GM13976 (cell line): Measurements from ENCODE around the gene INPP5B.

ENCODE experiments used
- DNase-seq: peaks from one replicate; pipeline ENCODE4 v3.0.0; 2012; ENCODE audit warnings: low spot score
- in situ Hi-C: fragments of 300-500 bp; cut with MboI; formaldehyde crosslinking; loops from one replicate; pipeline ENCODE4 v1.12.0; 2022; ENCODE audit warnings: low sequenced_read_pairs, mixed read lengths, inconsistent platforms; ENCODE audit not compliant: unreplicated experiment
- TF ChIP-seq, protein P1 (sequence below): IDR thresholded peaks from 2 replicates; pipeline ENCODE4 v1.5.1; 2012; ENCODE audit warnings: borderline replicate concordance, mild to moderate bottlenecking; ENCODE audit not compliant: insufficient read depth; ENCODE audit errors: extremely low read depth, missing control alignments, control extremely low read depth

The INPP5B gene

DNA sequence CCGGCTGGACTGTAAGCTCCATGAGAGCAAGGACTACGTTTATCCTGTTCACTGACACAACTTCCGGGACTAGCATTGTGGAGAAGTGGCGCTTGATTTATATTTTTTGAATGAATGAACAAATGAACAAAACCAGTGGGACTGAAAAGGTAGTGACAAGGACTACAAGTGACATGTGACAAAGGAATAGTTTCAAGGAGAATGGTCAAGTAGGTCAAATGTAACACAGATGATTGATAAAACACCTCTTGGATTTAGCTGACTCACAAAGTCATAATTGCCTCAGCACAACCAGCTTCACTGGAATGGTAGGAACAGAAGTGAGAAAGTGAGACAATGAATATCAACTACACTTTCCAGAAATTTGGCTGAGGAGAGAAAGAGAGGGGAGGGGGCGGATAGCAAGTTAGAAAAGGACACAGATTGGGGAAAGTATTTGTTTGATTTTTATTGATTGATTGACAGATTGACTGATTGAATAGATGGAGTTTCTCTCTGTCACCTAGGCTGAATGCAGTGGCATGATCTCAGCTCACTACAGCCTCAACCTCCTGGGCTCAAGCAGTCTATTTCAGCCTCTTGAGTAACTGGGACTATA, 101.7 kb downstream of the INPP5B start:
- in situ Hi-C loops: no loop called here
- TF ChIP-seq, protein P1, sequence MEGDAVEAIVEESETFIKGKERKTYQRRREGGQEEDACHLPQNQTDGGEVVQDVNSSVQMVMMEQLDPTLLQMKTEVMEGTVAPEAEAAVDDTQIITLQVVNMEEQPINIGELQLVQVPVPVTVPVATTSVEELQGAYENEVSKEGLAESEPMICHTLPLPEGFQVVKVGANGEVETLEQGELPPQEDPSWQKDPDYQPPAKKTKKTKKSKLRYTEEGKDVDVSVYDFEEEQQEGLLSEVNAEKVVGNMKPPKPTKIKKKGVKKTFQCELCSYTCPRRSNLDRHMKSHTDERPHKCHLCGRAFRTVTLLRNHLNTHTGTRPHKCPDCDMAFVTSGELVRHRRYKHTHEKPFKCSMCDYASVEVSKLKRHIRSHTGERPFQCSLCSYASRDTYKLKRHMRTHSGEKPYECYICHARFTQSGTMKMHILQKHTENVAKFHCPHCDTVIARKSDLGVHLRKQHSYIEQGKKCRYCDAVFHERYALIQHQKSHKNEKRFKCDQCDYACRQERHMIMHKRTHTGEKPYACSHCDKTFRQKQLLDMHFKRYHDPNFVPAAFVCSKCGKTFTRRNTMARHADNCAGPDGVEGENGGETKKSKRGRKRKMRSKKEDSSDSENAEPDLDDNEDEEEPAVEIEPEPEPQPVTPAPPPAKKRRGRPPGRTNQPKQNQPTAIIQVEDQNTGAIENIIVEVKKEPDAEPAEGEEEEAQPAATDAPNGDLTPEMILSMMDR: no peak
- DNase-seq: no peak

DNA sequence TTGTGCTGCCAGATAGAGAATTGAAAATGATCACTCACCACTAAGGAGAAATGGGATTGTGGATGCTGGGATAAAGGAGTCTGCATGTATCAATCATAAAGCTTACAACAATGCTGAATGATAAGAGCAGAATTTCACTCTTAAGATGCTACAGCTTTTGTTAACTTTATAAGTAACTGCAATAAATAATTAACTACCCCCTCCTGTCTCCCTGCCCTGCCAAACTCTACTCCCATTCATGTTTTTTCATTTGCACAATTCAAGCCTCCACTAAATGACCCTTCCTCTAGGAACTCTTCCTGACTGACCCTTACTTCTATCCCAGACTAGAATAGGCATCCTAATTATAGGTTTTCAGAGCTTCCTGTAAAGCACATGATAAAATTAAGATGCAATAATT, 102.3 kb downstream of the INPP5B start:
- in situ Hi-C loops: no loop called here

DNA sequence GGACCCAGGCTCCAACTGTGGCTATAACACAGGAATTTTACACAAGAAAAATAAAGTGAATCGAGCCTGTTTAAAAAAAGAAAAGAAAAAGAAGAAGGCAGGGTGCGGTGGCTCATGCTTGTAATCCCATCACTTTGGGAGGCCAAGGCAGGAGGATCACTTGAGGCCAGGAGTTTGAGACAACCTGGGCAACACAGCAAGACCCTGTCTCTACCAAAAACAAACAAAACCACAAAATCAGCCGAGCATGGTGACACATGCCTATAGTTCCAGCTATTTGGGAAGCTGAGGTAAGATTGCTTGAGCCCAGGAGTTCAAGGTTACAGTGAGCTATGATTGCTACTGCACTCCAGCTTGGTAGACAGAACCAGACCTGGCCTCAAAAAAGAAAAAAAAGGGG, 105.2 kb downstream of the INPP5B start:
- TF ChIP-seq, protein P1: no peak
- DNase-seq: no peak
- in situ Hi-C loops: no loop called here

More for the DNA sequence above, 102.3 kb downstream of the INPP5B start:
- no peak for DNase-seq
- TF ChIP-seq, protein P1: no peak

DNA sequence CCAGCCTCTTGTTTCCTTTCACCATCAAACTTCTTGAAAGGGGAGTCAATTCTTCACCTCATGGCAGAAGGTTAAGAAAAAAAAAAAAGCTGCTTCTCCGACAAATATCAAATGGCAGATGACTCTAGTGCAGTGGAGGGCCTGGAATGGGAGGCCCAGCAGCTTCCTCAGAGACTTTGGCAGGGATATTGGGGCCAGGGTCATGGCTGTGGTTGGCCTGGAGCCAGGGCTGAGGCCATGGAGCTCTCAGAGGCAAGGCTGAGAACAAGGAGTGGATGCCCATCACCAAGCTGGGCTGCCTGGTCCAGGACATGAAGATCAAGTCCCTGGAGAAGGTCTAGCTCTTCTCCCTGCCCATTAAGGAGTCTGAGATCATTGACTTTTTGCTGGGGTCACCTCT, 106.1 kb downstream of the INPP5B start:
- in situ Hi-C loops: no loop called here
- DNase-seq: no peak
- TF ChIP-seq, protein P1: no peak

DNA sequence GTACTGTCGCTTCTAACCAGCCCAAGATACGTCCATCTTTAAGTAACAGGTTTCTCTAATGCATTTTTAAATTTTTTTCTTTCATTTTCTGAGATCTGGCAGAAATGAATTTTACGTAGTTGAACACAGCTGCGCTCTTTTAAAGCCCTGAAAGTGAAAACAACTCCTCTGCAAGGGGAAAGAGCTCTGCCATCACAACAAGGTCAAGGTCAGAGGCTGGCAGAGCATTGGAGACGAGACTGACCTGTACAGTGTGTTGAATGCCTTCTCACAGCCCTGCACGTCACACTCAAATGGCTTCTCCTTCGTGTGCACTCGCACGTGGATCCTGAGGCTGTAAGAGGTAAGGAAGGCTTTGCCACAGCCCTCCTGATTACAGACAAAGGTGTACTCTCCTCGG, 107.2 kb downstream of the INPP5B start:
- in situ Hi-C loops: no loop called here
- TF ChIP-seq, protein P1: no peak
- no peak for DNase-seq

DNA sequence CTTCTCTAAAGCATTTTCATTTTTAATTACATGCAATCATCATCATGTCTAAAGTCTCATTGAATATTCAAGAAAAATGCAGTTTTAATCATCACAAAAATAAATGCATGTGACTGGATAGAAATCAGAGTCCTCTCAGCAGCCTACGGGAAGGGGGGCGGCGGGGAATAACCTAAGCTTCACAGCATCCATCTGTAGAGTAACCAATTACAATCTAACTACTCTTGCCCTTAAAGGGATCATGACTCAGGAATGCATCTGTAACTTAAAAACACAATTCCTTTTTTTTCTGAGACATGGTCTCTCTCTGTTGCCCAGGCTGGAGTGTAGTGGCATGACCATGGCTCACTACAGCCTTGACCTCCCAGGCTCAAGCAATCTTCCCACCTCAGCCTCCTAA, 110.1 kb downstream of the INPP5B start:
- TF ChIP-seq, protein P1: no peak
- in situ Hi-C loops: no loop called here
- no peak for DNase-seq
